OCI-LY7 (cell line): ENCODE results near the gene ALAD. TPM values are rescaled to one million over a fixed set of nuclear protein-coding genes. Genes with fewer than 3 reads are reported as not detected.
A peak's percentile ranks its signal among the peaks of the same experiment; 100 is the strongest.

Experiments
- BruUV-seq: library from RNA; stranded (reverse); fragments of 400-500 nt; replicated peaks from 2 replicates; lab custom pipeline; 2021; lab: Mats Ljungman, UMichigan
- CTCF ChIA-PET: fragments of 300-600 bp; sonication (Branson Sonifier 250); formaldehyde crosslinking; loops from one replicate; lab custom pipeline; 2022; ENCODE audit warnings: antibody characterized with exemption; ENCODE audit not compliant: unreplicated experiment; lab: Charles Lee
- POLR2A ChIA-PET: fragments of 300-600 bp; sonication (Branson Sonifier 250); formaldehyde crosslinking; loops from one replicate; lab custom pipeline; 2022; ENCODE audit warnings: antibody characterized with exemption; lab: Charles Lee
- DNase-seq: peaks from one replicate; pipeline ENCODE4 v3.0.0-alpha.2; 2015; ENCODE audit warnings: low spot score
- H2AFZ ChIP-seq: fragments of 200-600 bp; sonication (generic), shearing (Covaris generic); 2 replicates; pipeline ENCODE4 v1.6.1; 2014; ENCODE audit warnings: mild to moderate bottlenecking, antibody characterized with exemption, low read length, moderate library complexity
- H3K27ac ChIP-seq: fragments of 200-600 bp; sonication (generic); 2 replicates; pipeline ENCODE4 v1.5.1; 2014; ENCODE audit warnings: mixed run types, low read depth, mild to moderate bottlenecking, moderate library complexity, low read length, inconsistent platforms; ENCODE audit not compliant: poor library complexity, severe bottlenecking
- H3K36me3 ChIP-seq: fragments of 200-600 bp; sonication (generic); 2 replicates; pipeline ENCODE4 v1.6.1; 2014; ENCODE audit warnings: mild to moderate bottlenecking, antibody characterized with exemption, low read length, moderate library complexity, mixed read lengths; ENCODE audit not compliant: insufficient read depth
- H3K4me1 ChIP-seq: fragments of 200-600 bp; sonication (generic); 2 replicates; pipeline ENCODE4 v1.5.1; 2014; ENCODE audit warnings: mild to moderate bottlenecking, low read length; ENCODE audit not compliant: insufficient read depth, poor library complexity, severe bottlenecking
- H3K4me2 ChIP-seq: fragments of 200-600 bp; sonication (generic); 2 replicates; pipeline ENCODE4 v1.6.1; 2014; ENCODE audit warnings: mild to moderate bottlenecking, low read length
- H3K4me3 ChIP-seq: fragments of 200-600 bp; sonication (generic); 2 replicates; pipeline ENCODE4 v1.5.1; 2014; ENCODE audit warnings: mild to moderate bottlenecking, low read depth, low read length; ENCODE audit not compliant: poor library complexity, severe bottlenecking
- H3K79me2 ChIP-seq: fragments of 200-600 bp; sonication (generic); 2 replicates; pipeline ENCODE4 v1.6.1; 2016; ENCODE audit warnings: low read depth, mild to moderate bottlenecking, low read length, moderate library complexity, mixed read lengths; ENCODE audit not compliant: insufficient read depth
- H3K9me2 ChIP-seq: fragments of 200-600 bp; sonication (generic); 2 replicates; pipeline ENCODE4 v1.6.1; 2016; ENCODE audit warnings: mild to moderate bottlenecking, low read length, mixed read lengths; ENCODE audit not compliant: insufficient read depth
- H3K9me3 ChIP-seq: fragments of 200-600 bp; sonication (generic); 2 replicates; pipeline ENCODE4 v1.6.1; 2014; ENCODE audit warnings: mild to moderate bottlenecking, mixed run types, low read length, mixed read lengths
- H4K20me1 ChIP-seq: fragments of 200-600 bp; sonication (generic); 2 replicates; pipeline ENCODE4 v1.6.1; 2014; ENCODE audit warnings: mild to moderate bottlenecking, antibody characterized with exemption, low read length, moderate library complexity, mixed read lengths; ENCODE audit not compliant: insufficient read depth
- EZH2phosphoT487 ChIP-seq: fragments of 200-600 bp; sonication (generic); IDR thresholded peaks from 2 replicates; pipeline ENCODE4 v1.6.1; 2018; ENCODE audit warnings: low read depth, borderline replicate concordance, mild to moderate bottlenecking, mixed run types, antibody characterized with exemption, low read length, moderate library complexity, mixed read lengths
- intact Hi-C: fragments of 100-400 bp; cut with micrococcal nuclease; formaldehyde crosslinking; loops from one replicate; pipeline ENCODE4 v1.10.0; 2022; ENCODE audit not compliant: unreplicated experiment
- total RNA-seq, 2 experiments: library from RNA; depleted of rRNA in 1 of 2; stranded (reverse); fragments of >200 nt in 1 of 2; shearing (Covaris generic) in 1 of 2; gene quantifications; 2 replicates each; pipeline ENCODE4 v1.2.3, GENCODE V29; 2014 to 2022
- TF ChIP-seq, protein P1 (sequence below): fragments of 200-600 bp; sonication (generic); conservative IDR thresholded peaks from 2 replicates; pipeline ENCODE4 v1.5.1; 2014; ENCODE audit warnings: mild to moderate bottlenecking, antibody characterized with exemption, low read length, moderate library complexity, mixed read lengths

ALAD gene
- total RNA-seq, 2 experiments from 2014 or later: 19.8 to 26.3 TPM

GRCh38 chr9:113410207-113410864 is 9.3 kb upstream of the ALAD start, which contains the start of the genes C9orf43 and POLE3:
Gene C9orf43 (plus strand): TSS chr9:113410747. CDS start chr9:113413494, 2,747 bp downstream.
Gene POLE3 (minus strand): TSS chr9:113410675. CDS start chr9:113410293, 382 bp downstream.
- BruUV-seq: no TSS peak
- ChIA-PET POLR2A (interaction anchor here (0.6 to 2.6 kb wide), 12 partner anchors 9 to 989 kb away, joined by 3 to 14 read pairs (median 4); partner anchors contain the start of genes ALAD, BSPRY and CDC26), CTCF (interaction anchor here (0.6 to 0.8 kb wide), 2 partner anchors 101 to 141 kb away, joined by 3 read pairs; no protein-coding TSS in a partner anchor)
- Histone ChIP-seq H3K4me1 (peaks cover 46% of the 10 kb centered on the region), H4K20me1 (no peaks in the 10 kb centered on the region; the same call in 1 of the 2 replicates), H2AFZ (peak within 1 kb of the TSS; percentile 88; the same call in 1 of the 2 replicates), H3K9me3 (no peaks in the 10 kb centered on the region), H3K9me2 (no peaks in the 10 kb centered on the region), H3K79me2 (peaks cover 31% of the 10 kb centered on the region), H3K27ac (peak within 1 kb of the TSS; percentile 97), H3K4me2 (peak within 1 kb of the TSS; percentile 89), H3K36me3 (peaks cover 32% of the 10 kb centered on the region), H3K4me3 (peak within 1 kb of the TSS; percentile 88)
- DNase-seq: peak; percentile 97
- no peak for TF ChIP-seq EZH2phosphoT487
- intact Hi-C loops: loop anchor here (1.0 to 10.0 kb wide), 6 partner anchors 34 to 964 kb away; partner anchors contain the start of genes CDC26, FKBP15, HDHD3 and PRPF4

GRCh38 chr9:113409883-113410206 is 8.8 kb upstream of the ALAD start:
- Histone ChIP-seq H2AFZ (peak overlapping the region; percentile 88; the same call in 1 of the 2 replicates), H3K79me2 (peaks cover 31% of the 10 kb centered on the region), H3K9me3 (no peaks in the 10 kb centered on the region), H3K36me3 (peaks cover 35% of the 10 kb centered on the region), H3K27ac (peak overlapping the region; percentile 97), H3K4me3 (peak overlapping the region; percentile 88), H3K4me1 (peaks cover 43% of the 10 kb centered on the region), H3K9me2 (no peaks in the 10 kb centered on the region), H3K4me2 (peak overlapping the region; percentile 89), H4K20me1 (no peaks in the 10 kb centered on the region; the same call in 1 of the 2 replicates)
- TF ChIP-seq EZH2phosphoT487: no peak
- TF ChIP-seq, protein P1, sequence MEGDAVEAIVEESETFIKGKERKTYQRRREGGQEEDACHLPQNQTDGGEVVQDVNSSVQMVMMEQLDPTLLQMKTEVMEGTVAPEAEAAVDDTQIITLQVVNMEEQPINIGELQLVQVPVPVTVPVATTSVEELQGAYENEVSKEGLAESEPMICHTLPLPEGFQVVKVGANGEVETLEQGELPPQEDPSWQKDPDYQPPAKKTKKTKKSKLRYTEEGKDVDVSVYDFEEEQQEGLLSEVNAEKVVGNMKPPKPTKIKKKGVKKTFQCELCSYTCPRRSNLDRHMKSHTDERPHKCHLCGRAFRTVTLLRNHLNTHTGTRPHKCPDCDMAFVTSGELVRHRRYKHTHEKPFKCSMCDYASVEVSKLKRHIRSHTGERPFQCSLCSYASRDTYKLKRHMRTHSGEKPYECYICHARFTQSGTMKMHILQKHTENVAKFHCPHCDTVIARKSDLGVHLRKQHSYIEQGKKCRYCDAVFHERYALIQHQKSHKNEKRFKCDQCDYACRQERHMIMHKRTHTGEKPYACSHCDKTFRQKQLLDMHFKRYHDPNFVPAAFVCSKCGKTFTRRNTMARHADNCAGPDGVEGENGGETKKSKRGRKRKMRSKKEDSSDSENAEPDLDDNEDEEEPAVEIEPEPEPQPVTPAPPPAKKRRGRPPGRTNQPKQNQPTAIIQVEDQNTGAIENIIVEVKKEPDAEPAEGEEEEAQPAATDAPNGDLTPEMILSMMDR: 0 out of 2 replicates have a peak, but pooled peaks have one; percentile 26
- no TSS peak for BruUV-seq
- ChIA-PET POLR2A (interaction anchor here (0.6 to 2.6 kb wide), 11 partner anchors 9 to 990 kb away, joined by 3 to 14 read pairs (median 3); partner anchors contain the start of genes ALAD, BSPRY and CDC26), CTCF (interaction anchor here (0.6 to 0.8 kb wide), 2 partner anchors 102 to 140 kb away, joined by 3 read pairs; no protein-coding TSS in a partner anchor)
- no peak for DNase-seq
- intact Hi-C loops: loop anchor here (1.0 to 10.0 kb wide), 6 partner anchors 33 to 965 kb away; partner anchors contain the start of genes CDC26, FKBP15, HDHD3 and PRPF4

GRCh38 chr9:113409481-113409880 is 8.4 kb upstream of the ALAD start:
- no peaks in the 10 kb centered on the region for H3K9me2 ChIP-seq
- H3K4me2 ChIP-seq: peak overlapping the region; percentile 89
- CTCF ChIA-PET: interaction anchor here (0.8 kb wide), 1 partner anchor 140 kb away, joined by 3 read pairs; no protein-coding TSS in a partner anchor
- peak overlapping the region; percentile 97 for H3K27ac ChIP-seq
- H3K4me1 ChIP-seq: peaks cover 43% of the 10 kb centered on the region
- H3K36me3 ChIP-seq: peaks cover 38% of the 10 kb centered on the region
- TF ChIP-seq EZH2phosphoT487: no peak
- TF ChIP-seq, protein P1: no peak
- peaks cover 31% of the 10 kb centered on the region for H3K79me2 ChIP-seq
- H4K20me1 ChIP-seq: no peaks in the 10 kb centered on the region; the same call in 1 of the 2 replicates
- DNase-seq: peak; percentile 20
- intact Hi-C loops: no loop called here
- peak overlapping the region; percentile 88; the same call in 1 of the 2 replicates for H2AFZ ChIP-seq
- BruUV-seq: no TSS peak
- POLR2A ChIA-PET: interaction anchor here (0.6 to 2.6 kb wide), 8 partner anchors 8 to 193 kb away, joined by 3 to 14 read pairs (median 4); partner anchors contain the start of genes ALAD and BSPRY
- H3K9me3 ChIP-seq: no peaks in the 10 kb centered on the region
- H3K4me3 ChIP-seq: peak overlapping the region; percentile 88
